SU-DHL-6 (cell line): ENCODE results near the gene CALN1.

ENCODE experiments used
- H2AFZ ChIP-seq: fragments of 200-600 bp; sonication (generic); 2 replicates; pipeline ENCODE4 v1.6.1; 2014; ENCODE audit warnings: low read depth, mild to moderate bottlenecking, moderate library complexity, mixed read lengths, antibody characterized with exemption, low read length; ENCODE audit not compliant: severe bottlenecking
- H3F3A ChIP-seq: fragments of 200-600 bp; shearing (Covaris generic); 2 replicates; pipeline ENCODE4 v1.6.0; 2016; ENCODE audit warnings: antibody characterized with exemption, mild to moderate bottlenecking; ENCODE audit not compliant: insufficient read depth
- H3K27ac ChIP-seq: fragments of 200-600 bp; sonication (generic); 2 replicates; pipeline ENCODE4 v1.5.1; 2016; ENCODE audit warnings: low read depth, mild to moderate bottlenecking, low read length, moderate library complexity, mixed read lengths
- H3K27me3 ChIP-seq: fragments of 200-600 bp; sonication (generic), shearing (Covaris generic); 2 replicates; pipeline ENCODE4 v1.6.0; 2014; ENCODE audit warnings: mild to moderate bottlenecking, low read length
- H3K36me3 ChIP-seq: fragments of 200-600 bp; sonication (generic); 2 replicates; pipeline ENCODE4 v1.6.1; 2014; ENCODE audit warnings: mild to moderate bottlenecking, low read length, mixed read lengths
- H3K4me2 ChIP-seq: fragments of 300-600, 200-600 bp; shearing (Covaris generic), sonication (generic); 2 replicates; pipeline ENCODE4 v1.6.0; 2014; ENCODE audit warnings: low read length, low read depth, mild to moderate bottlenecking; ENCODE audit not compliant: poor library complexity, severe bottlenecking
- H3K4me3 ChIP-seq: fragments of 200-600 bp; sonication (generic); 2 replicates; pipeline ENCODE4 v1.5.1; 2014; ENCODE audit warnings: antibody characterized with exemption, low read length, mild to moderate bottlenecking, mixed read lengths; ENCODE audit not compliant: insufficient read depth, poor library complexity, severe bottlenecking
- H3K79me2 ChIP-seq: fragments of 200-600 bp; sonication (generic); 2 replicates; pipeline ENCODE4 v1.6.1; 2014; ENCODE audit warnings: mild to moderate bottlenecking, low read length, moderate library complexity; ENCODE audit not compliant: insufficient read depth
- H3K9ac ChIP-seq: fragments of 200-600 bp; sonication (generic); 2 replicates; pipeline ENCODE4 v1.7.0; 2014; ENCODE audit warnings: mild to moderate bottlenecking, low read length
- H3K9me2 ChIP-seq: fragments of 200-600 bp; sonication (generic); replicated peaks from 2 replicates; pipeline ENCODE4 v1.6.1; 2014; ENCODE audit warnings: low read length; ENCODE audit not compliant: insufficient read depth
- H3K9me3 ChIP-seq: fragments of 200-600 bp; sonication (generic); 2 replicates; pipeline ENCODE4 v1.6.1; 2014; ENCODE audit warnings: low read length, mixed read lengths; ENCODE audit not compliant: insufficient read depth
- H4K20me1 ChIP-seq: fragments of 200-600 bp; sonication (generic); 2 replicates; pipeline ENCODE4 v1.6.1; 2014; ENCODE audit warnings: low read depth, mild to moderate bottlenecking, antibody characterized with exemption, low read length, moderate library complexity, mixed read lengths
- CTCF ChIP-seq: fragments of 200-600 bp; sonication (generic); IDR thresholded peaks from one replicate; pipeline ENCODE4 v1.5.1; 2017; ENCODE audit warnings: antibody characterized with exemption, mild to moderate bottlenecking, low read length, moderate library complexity; ENCODE audit not compliant: insufficient read depth, poor library complexity, severe bottlenecking
- EZH2phosphoT487 ChIP-seq: fragments of 200-600 bp; sonication (generic), shearing (Covaris generic); conservative IDR thresholded peaks from 2 replicates; pipeline ENCODE4 v1.6.1; 2018; ENCODE audit warnings: mild to moderate bottlenecking, antibody characterized with exemption, low read length, moderate library complexity, mixed read lengths

The CALN1 gene

GRCh38 chr7:72337390-72338167 is 74.6 kb downstream of the CALN1 start:
- H3K36me3 ChIP-seq = no peaks in the 10 kb centered on the region
- H3K27ac ChIP-seq = no peak overlapping the region
- TF ChIP-seq CTCF (no peak), EZH2phosphoT487 (no peak)
- H2AFZ ChIP-seq = no peak overlapping the region
- H3K27me3 ChIP-seq = no peaks in the 10 kb centered on the region
- no peaks in the 10 kb centered on the region for H3K79me2 ChIP-seq
- no peak overlapping the region for H3K4me3 ChIP-seq
- H3K9ac ChIP-seq = no peak overlapping the region
- H3K4me2 ChIP-seq = no peak overlapping the region
- no peaks in the 10 kb centered on the region for H3K9me3 ChIP-seq
- H3F3A ChIP-seq = no peaks in the 10 kb centered on the region
- no peaks in the 10 kb centered on the region for H3K9me2 ChIP-seq
- no peaks in the 10 kb centered on the region for H4K20me1 ChIP-seq

- TF ChIP-seq CTCF = no peak
- TF ChIP-seq EZH2phosphoT487 = no peak
- Histone ChIP-seq H3K9me3 (no peaks in the 10 kb centered on the region), H3K27ac (no peak overlapping the region), H3F3A (no peaks in the 10 kb centered on the region), H3K4me3 (no peak overlapping the region), H2AFZ (no peak overlapping the region), H3K9ac (no peak overlapping the region), H3K36me3 (no peaks in the 10 kb centered on the region), H3K9me2 (no peaks in the 10 kb centered on the region), H3K27me3 (no peaks in the 10 kb centered on the region), H4K20me1 (no peaks in the 10 kb centered on the region), H3K79me2 (no peaks in the 10 kb centered on the region), H3K4me2 (no peak overlapping the region)
These were observed 75.3 kb downstream of the CALN1 start for GRCh38 chr7:72336632-72337389.

GRCh38 chr7:72336382-72336631 is 75.8 kb downstream of the CALN1 start:
- H3K9ac ChIP-seq = no peak overlapping the region
- no peak overlapping the region for H3K4me2 ChIP-seq
- no peak overlapping the region for H2AFZ ChIP-seq
- H3K27ac ChIP-seq = no peak overlapping the region
- H3K4me3 ChIP-seq = no peak overlapping the region
- H3F3A ChIP-seq = no peaks in the 10 kb centered on the region
- H4K20me1 ChIP-seq = no peaks in the 10 kb centered on the region
- H3K36me3 ChIP-seq = no peaks in the 10 kb centered on the region
- TF ChIP-seq EZH2phosphoT487 (no peak), CTCF (no peak)
- H3K9me3 ChIP-seq = no peaks in the 10 kb centered on the region
- no peaks in the 10 kb centered on the region for H3K9me2 ChIP-seq
- H3K79me2 ChIP-seq = no peaks in the 10 kb centered on the region
- H3K27me3 ChIP-seq = no peaks in the 10 kb centered on the region
